Central memory CD4-positive, alpha-beta T cell (primary cell): ENCODE data around the gene GNG14.
"Not testable (repeated sequence)": the region's sequence is repeated elsewhere in the genome, so short reads cannot be mapped to it uniquely, and the experiment has no call there.

Source experiments
- DNase-seq: peaks from one replicate; pipeline ENCODE4 v3.0.0; 2022
- total RNA-seq, 3 experiments: gene quantifications; one replicate each; lab custom pipeline; 2026; lab: John Stamatoyannopoulos, UW

GNG14 gene
- 0 to 0.04 (median 0) reads per million in 3 experiments for total RNA-seq

- no peak for DNase-seq
Measured at GRCh38 chr19:12687496-12688196, at the start of gene GNG14. GNG14 (plus strand) TSS chr19:12687998; CDS start chr19:12688049, 51 bp downstream.

- DNase-seq, result no peak
Measured at GRCh38 chr19:12638611-12639182, 49.1 kb upstream of the GNG14 start.

- peak; percentile 70 for DNase-seq
Measured at GRCh38 chr19:12639901-12640613, 47.7 kb upstream of the GNG14 start.

- DNase-seq, result no peak
Measured at GRCh38 chr19:12641456-12641855, 46.3 kb upstream of the GNG14 start.

GRCh38 chr19:12642506-12642905 is 45.3 kb upstream of the GNG14 start:
- no peak for DNase-seq

- not testable (repeated sequence) for DNase-seq
Measured at GRCh38 chr19:12643716-12644115, 44.1 kb upstream of the GNG14 start.

GRCh38 chr19:12646551-12646950 is 41.2 kb upstream of the GNG14 start:
- DNase-seq, result no peak

GRCh38 chr19:12647047-12647446 is 40.8 kb upstream of the GNG14 start:
- no peak for DNase-seq

GRCh38 chr19:12647490-12648071 is 40.2 kb upstream of the GNG14 start:
- no peak for DNase-seq

GRCh38 chr19:12648088-12648487 is 39.7 kb upstream of the GNG14 start:
- DNase-seq, result no peak

- DNase-seq, result no peak
Measured at GRCh38 chr19:12649941-12650340, 37.9 kb upstream of the GNG14 start.

GRCh38 chr19:12652219-12652618 is 35.6 kb upstream of the GNG14 start:
- DNase-seq, result no peak

- no peak for DNase-seq
Measured at GRCh38 chr19:12655546-12655945, 32.3 kb upstream of the GNG14 start.

GRCh38 chr19:12656899-12657571 is 30.8 kb upstream of the GNG14 start:
- DNase-seq, result no peak

- DNase-seq, result no peak
Measured at GRCh38 chr19:12657966-12658365, 29.8 kb upstream of the GNG14 start.

- DNase-seq, result no peak
Measured at GRCh38 chr19:12660980-12661379, 26.8 kb upstream of the GNG14 start.

GRCh38 chr19:12664406-12665280 is 23.2 kb upstream of the GNG14 start:
- DNase-seq, result no peak

GRCh38 chr19:12665281-12665573 is 22.6 kb upstream of the GNG14 start:
- DNase-seq, result peak; percentile 54

- no peak for DNase-seq
Measured at GRCh38 chr19:12665671-12666264, 22.0 kb upstream of the GNG14 start.

- DNase-seq, result peak; percentile 73
Measured at GRCh38 chr19:12666265-12667048, 21.3 kb upstream of the GNG14 start, which contains the start of the genes MAN2B1 and WDR83. MAN2B1 (minus strand) TSS chr19:12666742; CDS start chr19:12666701, 41 bp downstream. WDR83 (plus strand) TSS chr19:12666807; CDS start chr19:12669791, 2,984 bp downstream.
